ENCODE data around the gene SLC1A1.

- TF ChIP-seq POLR2AphosphoS5 (IDR thresholded peaks at IDR 0.05; ENCODE audit: low read depth, low read length) (no peak), POLR2A (IDR thresholded peaks at IDR 0.05; ENCODE audit: low read depth, low read length) (no peak)
Measured at GRCh38 chr9:4594545-4594944, 104.3 kb downstream of the SLC1A1 start.
